ENCODE measurements around the gene CRYBG3.
"Not testable (repeated sequence)": the region's sequence is repeated elsewhere in the genome, so short reads cannot be mapped to it uniquely, and the experiment has no call there.

Gene CRYBG3

DNA sequence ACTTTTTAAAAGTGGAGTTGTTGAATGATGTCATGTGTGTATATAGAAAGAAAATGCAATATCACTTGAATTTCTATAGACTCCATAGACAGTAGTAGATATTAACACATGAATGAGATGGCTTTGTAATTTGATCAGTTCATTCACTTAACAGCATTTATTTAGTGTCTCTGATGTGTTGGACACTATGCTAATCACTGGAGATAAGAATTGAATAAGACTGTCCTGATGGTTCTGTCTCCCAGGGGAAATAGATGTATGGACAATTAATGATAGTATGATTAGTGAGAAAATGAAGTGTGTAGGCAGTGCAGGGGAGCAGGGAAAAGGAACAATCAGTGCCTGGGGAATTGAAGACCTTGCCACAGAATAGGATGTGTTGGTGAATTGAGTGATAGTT lies 77.5 kb downstream of the CRYBG3 start:
- no peak for DNase-seq (ENCODE audit: low read depth)

DNA sequence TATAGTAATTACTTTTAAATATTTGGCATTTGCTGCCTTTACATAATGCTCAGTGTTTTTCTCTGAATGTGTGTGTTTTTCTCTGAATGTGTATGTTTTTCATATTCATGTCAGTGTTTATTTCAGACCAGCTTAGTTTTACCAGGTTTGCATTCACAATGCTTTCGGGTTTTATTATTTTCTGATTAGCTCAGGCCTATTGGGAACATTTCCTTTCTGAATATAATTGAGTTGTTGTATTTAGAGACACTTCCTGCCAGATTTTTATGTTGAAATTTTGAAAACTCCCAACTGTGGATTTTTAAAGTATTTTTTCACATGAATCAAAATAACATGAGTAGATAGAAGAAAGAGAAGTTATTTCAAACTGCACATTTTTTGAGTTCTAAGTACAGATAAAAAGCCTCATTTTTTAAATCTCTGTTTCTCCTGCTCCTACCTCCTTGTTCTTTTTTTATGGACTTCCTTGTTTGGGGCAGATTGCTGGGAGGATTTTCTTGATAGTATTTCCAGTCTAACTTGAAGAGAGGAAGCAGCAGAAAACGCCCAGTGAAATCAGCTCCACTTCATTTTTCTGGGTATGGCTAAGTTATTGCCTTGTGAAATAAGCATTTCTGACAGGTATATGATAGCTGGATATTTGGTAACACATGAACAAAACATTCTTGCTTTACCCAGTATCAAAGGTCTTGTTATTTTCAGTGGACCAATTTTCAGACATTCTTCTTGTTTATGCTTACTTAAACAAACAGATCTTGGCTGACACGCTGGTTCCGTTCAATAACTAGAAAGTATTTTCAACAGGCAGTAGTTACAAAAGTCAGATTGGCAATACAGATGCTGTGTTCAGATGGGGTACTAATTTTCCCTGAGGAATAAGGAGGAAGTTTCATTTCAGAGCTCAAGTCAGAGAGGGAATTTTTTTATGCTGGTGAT lies 79.8 kb downstream of the CRYBG3 start:
- DNase-seq (ENCODE audit: low read depth): no peak

DNA sequence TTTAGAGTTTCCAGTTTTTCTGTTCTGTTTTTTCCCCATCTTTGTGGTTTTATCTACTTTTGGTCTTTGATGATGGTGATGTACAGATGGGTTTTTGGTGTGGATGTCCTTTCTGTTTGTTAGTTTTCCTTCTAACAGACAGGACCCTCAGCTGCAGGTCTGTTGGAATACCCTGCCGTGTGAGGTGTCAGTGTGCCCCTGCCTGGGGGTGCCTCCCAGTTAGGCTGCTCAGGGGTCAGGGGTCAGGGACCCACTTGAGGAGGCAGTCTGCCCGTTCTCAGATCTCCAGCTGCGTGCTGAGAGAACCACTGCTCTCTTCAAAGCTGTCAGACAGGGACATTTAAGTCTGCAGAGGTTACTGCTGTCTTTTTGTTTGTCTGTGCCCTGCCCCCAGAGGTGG lies 88.0 kb downstream of the CRYBG3 start:
- DNase-seq (ENCODE audit: low read depth): not testable (repeated sequence)

DNA sequence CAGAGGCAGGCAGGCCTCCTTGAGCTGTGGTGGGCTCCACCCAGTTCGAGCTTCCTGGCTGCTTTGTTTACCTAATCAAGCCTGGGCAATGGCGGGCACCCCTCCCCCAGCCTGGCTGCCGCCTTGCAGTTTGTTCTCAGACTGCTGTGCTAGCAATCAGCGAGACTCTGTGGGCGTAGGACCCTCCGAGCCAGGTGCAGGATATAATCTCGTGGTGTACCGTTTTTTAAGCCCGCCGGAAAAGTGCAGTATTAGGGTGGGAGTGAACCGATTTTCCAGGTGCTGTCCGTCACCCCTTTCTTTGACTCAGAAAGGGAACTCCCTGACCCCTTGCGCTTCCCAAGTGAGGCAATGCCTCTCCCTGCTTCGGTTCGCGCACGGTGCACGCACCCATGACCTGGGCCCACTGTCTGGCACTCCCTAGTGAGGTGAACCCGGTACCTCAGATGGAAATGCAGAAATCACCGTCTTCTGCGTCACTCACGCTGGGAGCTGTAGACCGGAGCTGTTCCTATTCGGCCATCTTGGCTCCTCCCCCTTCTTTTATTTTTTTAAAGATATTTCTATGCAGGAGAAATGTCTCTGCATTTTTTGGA lies 88.5 kb downstream of the CRYBG3 start:
- DNase-seq (ENCODE audit: low read depth): peak; percentile 1

DNA sequence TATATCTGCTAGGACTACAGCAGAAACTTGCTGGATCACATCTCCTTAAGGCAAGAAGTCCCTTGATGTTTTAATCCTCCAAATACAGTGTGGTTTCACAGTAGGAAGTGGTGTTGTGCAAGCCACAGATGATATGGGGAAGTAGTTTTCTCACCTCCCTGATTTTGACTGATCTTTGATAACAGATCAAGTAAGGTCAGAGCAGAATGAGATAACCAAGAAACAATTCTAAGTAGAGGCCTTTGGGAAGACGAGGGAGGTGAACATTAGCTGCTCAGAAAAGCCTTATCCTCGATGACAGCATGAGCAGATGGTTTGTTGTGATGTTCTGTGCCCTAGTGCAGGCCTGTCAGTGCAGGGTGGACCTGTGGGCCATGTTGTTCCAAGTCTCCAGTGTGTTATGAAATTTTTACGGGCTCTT lies 89.1 kb downstream of the CRYBG3 start:
- no peak for DNase-seq (ENCODE audit: low read depth)

DNA sequence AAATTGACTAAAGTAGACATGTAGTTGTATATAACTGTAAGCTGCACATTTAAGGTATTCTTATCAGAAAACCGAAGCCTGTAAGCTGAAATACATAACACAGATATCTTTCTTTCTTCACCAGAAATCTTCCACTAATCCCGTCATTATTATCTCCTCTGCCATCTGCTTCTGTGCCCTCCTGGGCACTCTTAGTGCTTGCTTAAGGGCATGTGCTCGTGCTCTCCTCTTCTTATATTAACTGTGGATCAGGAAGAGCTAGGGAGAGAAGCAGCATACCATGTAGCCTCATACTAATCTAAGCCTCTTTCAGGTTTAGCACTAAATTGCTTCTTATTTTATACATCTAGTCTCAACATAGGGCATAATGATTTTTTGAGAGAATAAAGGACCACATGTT lies 89.6 kb downstream of the CRYBG3 start:
- no peak for DNase-seq (ENCODE audit: low read depth)

DNA sequence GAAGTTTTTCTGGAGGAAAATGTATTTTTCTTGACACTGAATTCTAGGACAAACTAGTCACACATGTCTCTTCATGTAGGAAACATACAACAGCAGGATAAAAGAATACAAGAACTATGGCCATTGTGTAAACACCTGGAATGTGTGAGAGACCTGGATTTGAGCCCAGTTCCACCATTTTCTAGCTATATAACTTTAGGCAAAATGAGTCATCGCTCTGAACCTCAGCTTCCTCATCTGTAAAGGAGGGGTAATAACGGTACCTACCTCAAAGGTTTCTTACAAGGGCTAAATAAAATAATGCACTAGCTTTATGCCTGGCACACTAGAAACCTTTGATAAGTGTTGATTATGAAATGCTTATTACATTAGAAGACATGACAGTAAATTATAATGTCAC lies 92.6 kb downstream of the CRYBG3 start:
- no peak for DNase-seq (ENCODE audit: low read depth)

DNA sequence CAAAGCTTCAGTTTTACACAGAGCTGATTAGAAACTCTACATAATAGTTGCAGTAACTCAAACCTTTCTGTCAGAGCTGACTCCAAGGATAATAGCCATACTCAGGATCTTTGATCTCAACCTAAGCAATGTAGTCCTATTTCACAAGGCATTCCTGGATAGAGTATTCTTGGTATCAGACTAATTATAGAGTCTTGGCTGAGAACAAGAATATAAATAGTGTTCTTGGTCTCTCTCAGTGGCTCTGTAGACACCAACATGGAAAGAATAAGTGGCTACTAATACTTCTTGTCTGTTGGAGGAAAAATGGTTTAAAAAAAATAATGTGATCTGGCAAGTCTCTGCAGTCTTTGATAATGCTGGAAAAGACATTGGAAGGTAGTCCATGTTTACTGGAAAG lies 94.8 kb downstream of the CRYBG3 start:
- no peak for DNase-seq (ENCODE audit: low read depth)

DNA sequence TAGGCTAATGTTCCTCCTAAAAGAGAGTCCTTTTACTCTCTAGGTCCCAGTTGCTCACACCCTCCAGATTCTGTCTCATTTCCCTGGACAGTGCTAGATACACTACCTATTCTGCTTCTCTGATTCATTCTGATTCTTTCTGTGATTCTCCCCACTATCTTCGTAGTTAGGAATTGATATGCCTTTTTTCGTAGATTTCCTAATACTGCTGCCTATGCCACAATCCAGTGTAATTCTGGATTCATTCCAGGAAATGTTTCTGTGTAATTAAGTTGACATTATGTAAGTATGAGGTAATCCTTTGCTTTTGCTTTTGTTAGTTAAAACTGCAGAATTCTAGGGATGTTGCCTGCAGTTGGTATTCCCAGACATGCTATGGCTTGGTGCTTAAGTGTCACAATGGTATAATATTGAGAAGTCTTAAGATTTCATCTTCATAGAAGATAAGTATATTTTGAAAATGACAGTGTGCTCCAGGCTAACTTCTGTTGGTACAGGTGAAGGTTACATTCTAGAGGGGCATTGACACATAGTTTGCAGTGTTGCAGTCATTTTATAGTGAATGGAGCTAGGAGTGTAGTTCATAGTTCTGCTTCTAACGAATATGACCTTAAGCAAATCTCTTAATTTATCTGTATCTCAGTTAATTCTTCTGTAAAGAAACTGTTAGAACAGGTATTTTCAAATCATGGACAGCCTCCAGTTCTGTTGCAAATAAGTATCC lies 96.2 kb downstream of the CRYBG3 start:
- no peak for DNase-seq (ENCODE audit: low read depth)

DNA sequence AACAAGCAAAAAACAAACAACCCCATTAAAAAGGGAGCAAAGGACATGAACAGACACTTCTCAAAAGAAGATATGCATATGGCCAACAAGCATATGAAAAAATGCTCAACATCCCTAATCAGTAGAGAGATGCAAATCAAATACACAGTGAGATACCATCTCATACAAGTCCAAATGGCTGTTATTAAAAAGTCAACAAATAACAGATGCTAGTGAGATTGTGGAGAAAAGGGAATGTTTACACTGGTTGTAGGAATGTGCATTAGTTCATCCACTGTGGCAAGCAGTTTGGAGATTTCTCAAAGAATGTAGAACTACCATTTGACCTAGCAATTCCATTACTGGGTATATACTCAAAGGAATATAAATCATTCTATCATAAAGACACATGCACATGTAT lies 105.9 kb downstream of the CRYBG3 start:
- no peak for DNase-seq (ENCODE audit: low read depth)

DNA sequence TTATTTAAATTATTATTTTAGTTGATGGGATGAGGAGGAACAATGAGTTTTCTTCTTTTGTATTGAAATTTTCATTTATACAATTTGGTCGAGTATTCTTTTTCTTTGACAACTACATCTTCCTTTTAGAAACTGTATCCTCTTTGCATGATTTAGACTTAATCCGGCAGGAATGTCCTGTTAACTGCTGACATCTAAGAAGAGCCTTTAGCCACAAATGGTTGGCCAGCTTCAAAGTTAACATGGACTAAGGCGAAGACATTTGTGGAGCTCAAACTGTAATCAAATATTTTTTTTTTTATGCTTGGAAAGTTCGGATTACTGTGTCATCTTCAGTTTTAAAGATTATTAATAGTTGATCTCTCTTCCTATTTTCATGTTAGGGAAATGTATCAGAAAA lies 107.2 kb downstream of the CRYBG3 start:
- no peak for DNase-seq (ENCODE audit: low read depth)

DNA sequence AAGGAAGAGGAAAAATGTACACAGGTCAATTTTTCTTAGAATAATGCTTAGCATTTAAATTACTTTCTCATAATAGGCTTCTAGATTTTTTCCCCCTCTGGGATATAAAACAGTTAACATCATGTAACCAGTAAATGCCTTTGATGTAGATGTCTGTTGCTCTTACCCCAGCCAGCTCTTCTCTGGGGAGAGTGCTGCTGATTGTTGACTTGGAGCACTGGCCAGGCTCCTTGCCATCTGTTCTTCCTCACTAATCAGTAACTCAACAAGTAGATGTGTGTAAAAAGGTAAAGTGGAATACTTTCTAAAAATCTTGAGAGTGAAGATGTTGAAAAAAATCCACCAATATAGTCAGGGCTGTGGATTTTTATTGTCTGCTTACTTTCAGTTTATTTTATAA lies 108.2 kb downstream of the CRYBG3 start:
- no peak for DNase-seq (ENCODE audit: low read depth)

DNA sequence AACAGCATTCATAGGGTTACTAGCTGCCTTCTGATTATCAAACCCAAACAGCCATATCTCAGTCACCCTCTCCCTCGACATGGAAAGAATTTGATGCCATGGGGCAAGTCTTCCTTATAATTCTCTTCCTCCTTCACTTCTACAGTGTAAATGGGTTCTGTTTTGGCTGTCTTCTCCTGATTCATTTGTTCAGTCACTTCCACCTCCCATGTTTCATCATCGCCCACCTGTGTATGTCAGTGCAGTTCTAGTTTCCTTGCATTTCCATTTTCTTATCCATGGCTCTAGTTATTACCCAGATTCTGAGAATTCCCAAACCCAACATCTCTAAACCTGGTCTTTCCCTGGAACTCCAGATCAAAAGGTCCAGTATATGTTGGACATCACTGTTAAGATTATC lies 109.4 kb downstream of the CRYBG3 start:
- DNase-seq (ENCODE audit: low read depth): no peak

DNA sequence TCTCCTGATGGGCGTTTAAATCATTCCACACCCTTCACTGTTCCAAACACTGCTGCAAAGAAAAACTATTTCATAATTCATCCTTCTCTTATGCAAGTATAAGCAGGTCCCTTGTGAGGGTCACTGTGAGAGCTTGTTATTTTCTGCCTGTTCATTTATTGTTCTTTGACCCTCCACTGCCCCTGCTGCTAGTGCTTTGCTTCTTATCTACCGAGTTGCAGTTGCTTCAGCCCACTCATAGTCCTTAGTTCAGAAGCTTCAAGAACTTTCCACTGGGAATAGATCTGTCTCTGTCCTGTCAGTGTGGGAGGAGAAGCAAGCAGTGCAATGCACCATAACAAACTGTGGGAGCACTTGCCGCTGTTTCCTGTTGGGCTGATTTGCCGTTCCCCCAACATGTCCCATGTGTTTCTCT lies 110.6 kb downstream of the CRYBG3 start:
- no peak for DNase-seq (ENCODE audit: low read depth)

DNA sequence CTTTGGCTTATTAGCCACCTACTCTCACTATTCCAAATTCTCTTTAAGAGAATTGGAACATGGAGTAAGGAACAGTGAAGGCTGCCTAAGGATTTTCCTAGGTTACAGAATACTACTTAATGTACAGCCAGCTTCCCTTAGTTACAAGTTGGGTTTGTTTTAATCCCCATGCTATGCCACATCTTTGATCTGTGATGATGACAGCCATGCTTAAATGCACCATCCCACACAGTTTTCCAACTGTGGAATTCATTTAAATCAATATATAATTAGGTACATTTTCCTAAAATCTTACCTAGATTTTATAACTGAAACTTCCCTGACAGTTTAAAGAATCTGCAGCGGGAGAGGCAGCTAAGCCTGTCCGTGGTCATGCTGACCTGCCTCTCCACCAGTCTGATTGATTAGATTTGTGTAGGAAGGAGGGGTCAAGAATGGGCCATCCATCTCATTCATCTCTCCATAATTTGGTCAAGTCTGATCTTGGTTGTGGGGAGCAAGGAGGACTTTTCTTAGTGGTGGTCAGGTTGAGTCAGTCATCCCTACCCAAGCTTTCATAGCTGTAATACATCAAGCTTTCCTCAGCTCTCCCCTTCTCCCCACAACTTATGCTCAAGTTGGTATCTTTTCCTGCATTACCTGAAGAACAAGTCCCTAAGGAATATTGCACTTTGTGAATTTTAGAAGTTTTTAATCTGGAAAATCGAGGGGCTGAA lies 113.3 kb downstream of the CRYBG3 start:
- no peak for DNase-seq (ENCODE audit: low read depth)

DNA sequence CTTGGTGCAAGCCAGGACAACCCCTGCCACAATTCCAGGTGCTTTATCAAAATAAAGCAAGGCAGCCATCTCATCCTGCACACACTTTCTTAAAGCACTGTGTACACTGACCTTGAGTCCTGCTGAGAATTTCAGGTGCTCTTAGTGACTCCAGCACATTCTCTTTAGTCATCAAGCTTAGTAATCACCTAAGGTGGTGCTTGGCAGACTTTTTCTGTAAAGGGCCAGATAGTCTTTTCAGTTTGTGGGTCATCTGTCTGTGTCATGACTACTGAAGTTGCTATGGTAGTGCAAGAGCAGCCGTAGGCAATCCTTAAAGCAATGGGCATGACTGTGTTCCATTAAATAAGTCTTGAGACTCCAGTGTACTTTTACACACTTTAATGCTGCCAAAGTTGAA lies 114.0 kb downstream of the CRYBG3 start:
- DNase-seq (ENCODE audit: low read depth): no peak

DNA sequence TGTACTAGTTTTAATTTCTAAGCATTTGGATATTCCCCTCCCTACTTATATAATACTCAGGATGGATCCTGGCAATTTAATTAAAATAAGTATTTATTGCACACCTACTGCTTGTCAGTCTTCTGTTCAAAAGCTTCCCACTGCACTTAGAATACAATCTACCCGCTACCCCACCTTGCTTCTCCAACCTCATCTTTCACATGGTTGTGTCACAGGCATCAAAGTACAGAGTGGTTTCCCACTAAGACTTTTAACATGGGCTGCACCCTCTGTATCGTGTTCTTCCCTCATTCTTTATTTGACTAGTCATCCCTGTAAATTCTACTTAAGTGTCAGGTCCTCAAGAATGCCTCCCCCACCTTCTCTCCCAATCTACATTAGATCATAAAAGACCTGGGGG lies 115.4 kb downstream of the CRYBG3 start:
- DNase-seq (ENCODE audit: low read depth): no peak

DNA sequence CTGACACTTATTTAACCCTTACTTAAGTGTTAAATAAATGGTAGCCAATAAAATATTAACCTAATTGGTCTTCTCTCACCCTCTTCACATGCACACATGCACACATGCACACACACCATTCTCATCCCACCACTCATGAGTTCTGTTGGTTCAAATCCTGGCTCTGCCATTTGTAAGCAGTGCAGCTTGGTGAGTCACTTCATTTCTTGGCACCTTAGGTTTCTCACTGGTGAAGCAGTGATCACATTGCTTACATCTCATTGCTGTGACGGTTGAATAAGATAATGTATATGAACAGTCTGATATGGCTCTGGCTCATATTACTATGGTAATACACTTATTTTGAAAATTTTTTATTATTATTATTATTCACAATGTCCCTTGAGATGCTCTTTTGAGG lies 116.6 kb downstream of the CRYBG3 start:
- DNase-seq (ENCODE audit: low read depth): no peak

DNA sequence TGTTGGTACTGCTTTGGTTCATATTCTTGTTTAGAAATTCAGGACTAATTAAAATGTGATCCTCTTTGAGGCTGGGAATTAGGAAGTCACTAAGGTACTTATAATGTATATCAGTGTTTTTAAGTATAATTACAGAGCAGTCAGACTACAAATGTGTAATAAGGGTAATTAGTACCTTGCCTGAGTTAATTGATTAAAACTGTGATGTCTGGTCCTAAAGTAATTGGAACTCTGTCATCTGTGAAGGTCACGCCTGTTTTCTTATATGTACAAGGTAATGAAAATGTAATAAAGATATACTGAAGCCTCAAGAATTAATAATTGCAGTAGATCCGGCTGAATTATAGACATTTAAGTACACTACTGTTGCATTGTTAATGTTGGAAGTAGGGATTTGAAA lies 117.6 kb downstream of the CRYBG3 start:
- no peak for DNase-seq (ENCODE audit: low read depth)

DNA sequence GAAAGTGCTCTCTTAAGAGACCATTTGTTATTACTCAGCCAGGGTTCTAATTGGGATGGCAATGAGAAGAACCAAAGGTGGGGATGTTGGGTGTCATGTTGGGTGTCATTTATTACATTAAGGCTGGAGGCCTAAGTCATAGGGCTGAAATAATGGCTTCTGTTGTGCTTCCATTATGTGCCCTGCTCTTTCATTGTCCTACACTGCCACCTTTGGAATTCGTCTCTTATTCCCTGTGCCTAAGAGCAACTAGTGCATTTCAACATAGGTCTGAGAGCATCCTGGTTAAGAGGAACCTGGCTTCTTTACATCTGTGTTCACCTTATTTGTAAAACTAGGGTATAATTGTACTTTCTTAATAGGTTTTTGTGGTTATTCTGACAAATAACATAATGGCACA lies 118.2 kb downstream of the CRYBG3 start:
- DNase-seq (ENCODE audit: low read depth): no peak

DNA sequence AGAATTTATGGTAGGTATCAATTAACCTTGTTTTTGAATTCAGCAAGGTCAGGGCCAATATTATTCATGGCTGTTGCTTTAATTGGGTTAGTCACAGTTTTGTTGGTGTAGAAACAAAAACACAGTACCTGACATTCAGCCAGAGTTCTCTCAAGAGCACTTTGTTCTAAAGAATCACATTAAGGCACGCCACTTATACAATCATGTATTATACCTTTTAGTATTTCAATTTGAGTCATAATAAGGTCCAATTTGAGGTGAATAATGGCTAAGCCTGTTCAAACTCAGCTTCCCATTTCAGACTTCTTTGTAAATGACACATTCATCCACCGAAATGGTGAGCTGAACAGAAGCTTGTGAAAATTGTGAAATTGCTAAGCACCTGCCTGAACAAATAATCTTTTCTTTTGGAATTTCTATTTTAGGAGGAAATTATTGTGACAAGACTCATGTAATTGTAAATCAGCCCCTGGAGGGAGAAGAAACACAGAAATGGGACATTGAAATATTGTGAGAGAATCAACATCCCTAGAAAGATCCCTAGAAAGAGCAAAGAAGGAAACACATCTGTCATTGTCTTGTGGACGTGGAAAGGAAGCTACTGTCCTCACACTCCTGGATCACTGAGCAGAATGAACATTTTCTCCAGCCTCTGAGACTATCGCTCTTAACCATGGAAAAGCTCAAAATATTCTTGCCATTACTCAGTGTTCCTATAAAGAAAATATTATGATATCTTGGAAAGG lies 121.2 kb downstream of the CRYBG3 start:
- DNase-seq (ENCODE audit: low read depth): no peak
